Measurements from ENCODE around the gene TRABD2B. TPM values are rescaled to one million over a fixed set of nuclear protein-coding genes. Genes with fewer than 3 reads are reported as not detected.

Gene TRABD2B
- total RNA-seq, 1 experiment from 2014 or later = not detected

GRCh38 chr1:47761974-47762373 is 235.2 kb downstream of the TRABD2B start:
- Histone ChIP-seq H3K36me3 (ENCODE audit: insufficient read depth, low read length, poor library complexity, severe bottlenecking) (no peaks in the 10 kb centered on the region), H3K27me3 (replicated peaks; ENCODE audit: insufficient read depth, low read depth, low read length, poor library complexity) (peaks cover 8% of the 10 kb centered on the region), H3K4me1 (ENCODE audit: insufficient read depth, low read length, poor library complexity, severe bottlenecking) (no peaks in the 10 kb centered on the region), H3K4me3 (ENCODE audit: low read depth, low read length, poor library complexity, severe bottlenecking) (no peak overlapping the region), H3K27ac (ENCODE audit: low read depth, low read length, poor library complexity, severe bottlenecking) (no peak overlapping the region), H3K9me3 (ENCODE audit: low read depth, low read length, poor library complexity, severe bottlenecking) (no peaks in the 10 kb centered on the region)
- intact Hi-C loops (cut with micrococcal nuclease; ENCODE audit: unreplicated experiment) = no loop called here
- TF ChIP-seq EZH2 (IDR thresholded peaks at IDR 0.05; ENCODE audit: borderline replicate concordance, low read depth, low read length, poor library complexity, severe bottlenecking) = no peak
- TF ChIP-seq, protein P1, sequence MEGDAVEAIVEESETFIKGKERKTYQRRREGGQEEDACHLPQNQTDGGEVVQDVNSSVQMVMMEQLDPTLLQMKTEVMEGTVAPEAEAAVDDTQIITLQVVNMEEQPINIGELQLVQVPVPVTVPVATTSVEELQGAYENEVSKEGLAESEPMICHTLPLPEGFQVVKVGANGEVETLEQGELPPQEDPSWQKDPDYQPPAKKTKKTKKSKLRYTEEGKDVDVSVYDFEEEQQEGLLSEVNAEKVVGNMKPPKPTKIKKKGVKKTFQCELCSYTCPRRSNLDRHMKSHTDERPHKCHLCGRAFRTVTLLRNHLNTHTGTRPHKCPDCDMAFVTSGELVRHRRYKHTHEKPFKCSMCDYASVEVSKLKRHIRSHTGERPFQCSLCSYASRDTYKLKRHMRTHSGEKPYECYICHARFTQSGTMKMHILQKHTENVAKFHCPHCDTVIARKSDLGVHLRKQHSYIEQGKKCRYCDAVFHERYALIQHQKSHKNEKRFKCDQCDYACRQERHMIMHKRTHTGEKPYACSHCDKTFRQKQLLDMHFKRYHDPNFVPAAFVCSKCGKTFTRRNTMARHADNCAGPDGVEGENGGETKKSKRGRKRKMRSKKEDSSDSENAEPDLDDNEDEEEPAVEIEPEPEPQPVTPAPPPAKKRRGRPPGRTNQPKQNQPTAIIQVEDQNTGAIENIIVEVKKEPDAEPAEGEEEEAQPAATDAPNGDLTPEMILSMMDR (conservative IDR thresholded peaks at IDR 0.05; ENCODE audit: low read depth, low read length) = no peak
- ChIA-PET CTCF (no interaction called here), POLR2A (ENCODE audit: low non-redundant PET) (no interaction called here)
- no peak for DNase-seq (ENCODE audit: low spot score)
- BruUV-seq (replicated peaks) = no TSS peak

- Histone ChIP-seq H3K36me3 (ENCODE audit: insufficient read depth, low read length, poor library complexity, severe bottlenecking) (no peaks in the 10 kb centered on the region), H3K4me3 (ENCODE audit: low read depth, low read length, poor library complexity, severe bottlenecking) (no peak overlapping the region), H3K27me3 (replicated peaks; ENCODE audit: insufficient read depth, low read depth, low read length, poor library complexity) (peaks cover 8% of the 10 kb centered on the region), H3K9me3 (ENCODE audit: low read depth, low read length, poor library complexity, severe bottlenecking) (no peaks in the 10 kb centered on the region), H3K4me1 (ENCODE audit: insufficient read depth, low read length, poor library complexity, severe bottlenecking) (no peaks in the 10 kb centered on the region), H3K27ac (ENCODE audit: low read depth, low read length, poor library complexity, severe bottlenecking) (no peak overlapping the region)
- POLR2A ChIA-PET (ENCODE audit: low non-redundant PET) = no interaction called here
- TF ChIP-seq EZH2 (IDR thresholded peaks at IDR 0.05; ENCODE audit: borderline replicate concordance, low read depth, low read length, poor library complexity, severe bottlenecking) = no peak
- TF ChIP-seq, protein P1 (conservative IDR thresholded peaks at IDR 0.05; ENCODE audit: low read depth, low read length) = no peak
- CTCF ChIA-PET = no interaction called here
- DNase-seq (ENCODE audit: low spot score) = no peak
- intact Hi-C loops (cut with micrococcal nuclease; ENCODE audit: unreplicated experiment) = no loop called here
- no TSS peak for BruUV-seq (replicated peaks)
Measured at GRCh38 chr1:47761201-47761930, 235.8 kb downstream of the TRABD2B start.

DNA sequence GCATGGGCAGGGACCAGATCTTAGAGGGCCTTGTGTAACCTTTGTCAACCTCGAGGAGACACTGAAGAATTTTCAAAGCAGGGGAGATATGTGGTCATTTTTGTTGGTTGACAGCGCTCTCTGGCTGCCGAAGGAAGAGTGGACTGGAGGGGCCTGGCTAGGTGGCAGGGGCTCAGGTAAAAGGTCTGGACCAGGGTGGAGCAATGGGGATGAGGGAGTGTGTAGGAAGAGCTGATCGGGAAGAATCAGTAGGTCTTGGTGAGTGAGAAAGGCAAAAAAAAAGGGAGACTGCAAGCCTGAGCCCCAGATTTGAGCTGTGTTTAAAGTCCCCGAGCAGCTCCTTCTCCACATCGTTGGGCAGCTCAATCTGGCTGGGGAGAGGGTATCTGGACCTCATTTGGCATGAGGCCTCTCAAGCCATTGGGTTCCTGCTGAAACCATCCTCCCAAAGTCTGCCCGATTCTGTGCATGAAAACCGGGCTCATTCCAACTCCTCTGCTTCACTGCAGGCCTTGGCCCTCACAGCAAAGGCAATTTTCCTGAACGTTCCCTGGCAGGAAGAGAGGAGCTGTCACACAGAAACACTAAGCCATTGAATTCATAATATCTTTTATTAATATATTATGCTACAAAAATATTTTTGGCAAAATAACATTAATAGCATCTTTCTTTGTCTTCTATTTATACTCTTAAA is 237.1 kb downstream of the TRABD2B start:
- POLR2A ChIA-PET (ENCODE audit: low non-redundant PET) = no interaction called here
- Histone ChIP-seq H3K27ac (ENCODE audit: low read depth, low read length, poor library complexity, severe bottlenecking) (no peak overlapping the region), H3K4me3 (ENCODE audit: low read depth, low read length, poor library complexity, severe bottlenecking) (no peak overlapping the region), H3K36me3 (ENCODE audit: insufficient read depth, low read length, poor library complexity, severe bottlenecking) (no peaks in the 10 kb centered on the region), H3K9me3 (ENCODE audit: low read depth, low read length, poor library complexity, severe bottlenecking) (no peaks in the 10 kb centered on the region), H3K4me1 (ENCODE audit: insufficient read depth, low read length, poor library complexity, severe bottlenecking) (no peaks in the 10 kb centered on the region), H3K27me3 (replicated peaks; ENCODE audit: insufficient read depth, low read depth, low read length, poor library complexity) (peaks cover 8% of the 10 kb centered on the region)
- intact Hi-C loops (cut with micrococcal nuclease; ENCODE audit: unreplicated experiment) = no loop called here
- CTCF ChIA-PET = no interaction called here
- TF ChIP-seq EZH2 (IDR thresholded peaks at IDR 0.05; ENCODE audit: borderline replicate concordance, low read depth, low read length, poor library complexity, severe bottlenecking) = no peak
- DNase-seq (ENCODE audit: low spot score) = no peak
- no TSS peak for BruUV-seq (replicated peaks)

All from A673 (cell line).